ENCODE data around the gene EPHB2.

Gene EPHB2

GRCh38 chr1:22755641-22756040 is 45.0 kb downstream of the EPHB2 start:
- Histone ChIP-seq H3K4me3 (replicated peaks; ENCODE audit: low read depth, low read length) (no peak overlapping the region), H3K36me3 (ENCODE audit: control insufficient read depth, insufficient read depth, low read length) (no peaks in the 10 kb centered on the region; the same call in 1 of the 2 replicates), H3K27me3 (replicated peaks; ENCODE audit: control insufficient read depth, insufficient read depth, low read length) (no peaks in the 10 kb centered on the region)
- TF ChIP-seq CTCF (IDR thresholded peaks at IDR 0.05; ENCODE audit: insufficient read depth, low read length, poor library complexity, severe bottlenecking), result no peak
- no peak for DNase-seq (ENCODE audit: extremely low read depth, insufficient read length)

GRCh38 chr1:22756125-22756735 is 45.6 kb downstream of the EPHB2 start:
- H3K4me3 ChIP-seq (replicated peaks; ENCODE audit: low read depth, low read length), result no peak overlapping the region
- no peak for DNase-seq (ENCODE audit: extremely low read depth, insufficient read length)
- TF ChIP-seq CTCF (IDR thresholded peaks at IDR 0.05; ENCODE audit: insufficient read depth, low read length, poor library complexity, severe bottlenecking), result no peak
- H3K27me3 ChIP-seq (replicated peaks; ENCODE audit: control insufficient read depth, insufficient read depth, low read length), result no peaks in the 10 kb centered on the region
- H3K36me3 ChIP-seq (ENCODE audit: control insufficient read depth, insufficient read depth, low read length), result no peaks in the 10 kb centered on the region; the same call in 1 of the 2 replicates

- Histone ChIP-seq H3K27me3 (replicated peaks; ENCODE audit: control insufficient read depth, insufficient read depth, low read length) (no peaks in the 10 kb centered on the region), H3K4me3 (replicated peaks; ENCODE audit: low read depth, low read length) (no peak overlapping the region), H3K36me3 (ENCODE audit: control insufficient read depth, insufficient read depth, low read length) (no peaks in the 10 kb centered on the region)
- no peak for TF ChIP-seq CTCF (IDR thresholded peaks at IDR 0.05; ENCODE audit: insufficient read depth, low read length, poor library complexity, severe bottlenecking)
- no peak for DNase-seq (ENCODE audit: extremely low read depth, insufficient read length)
These were observed 49.8 kb downstream of the EPHB2 start for GRCh38 chr1:22760455-22760854.

GRCh38 chr1:22761101-22761500 is 50.5 kb downstream of the EPHB2 start:
- DNase-seq (ENCODE audit: extremely low read depth, insufficient read length), result no peak
- TF ChIP-seq CTCF (IDR thresholded peaks at IDR 0.05; ENCODE audit: insufficient read depth, low read length, poor library complexity, severe bottlenecking), result no peak
- Histone ChIP-seq H3K36me3 (ENCODE audit: control insufficient read depth, insufficient read depth, low read length) (no peaks in the 10 kb centered on the region), H3K4me3 (replicated peaks; ENCODE audit: low read depth, low read length) (no peak overlapping the region), H3K27me3 (replicated peaks; ENCODE audit: control insufficient read depth, insufficient read depth, low read length) (no peaks in the 10 kb centered on the region)

GRCh38 chr1:22761821-22762220 is 51.2 kb downstream of the EPHB2 start:
- Histone ChIP-seq H3K4me3 (replicated peaks; ENCODE audit: low read depth, low read length) (no peak overlapping the region), H3K27me3 (replicated peaks; ENCODE audit: control insufficient read depth, insufficient read depth, low read length) (no peaks in the 10 kb centered on the region), H3K36me3 (ENCODE audit: control insufficient read depth, insufficient read depth, low read length) (no peaks in the 10 kb centered on the region)
- DNase-seq (ENCODE audit: extremely low read depth, insufficient read length), result no peak
- no peak for TF ChIP-seq CTCF (IDR thresholded peaks at IDR 0.05; ENCODE audit: insufficient read depth, low read length, poor library complexity, severe bottlenecking)

All from GM06990 (cell line).